ENCODE results near the gene MAN2A2.

GRCh38 chr15:90932660-90932991 is 29.5 kb downstream of the MAN2A2 start:
- no peak for TF ChIP-seq HDGF (IDR thresholded peaks at IDR 0.05; ENCODE audit: borderline replicate concordance)
- no peak for TF ChIP-seq SP1 (IDR thresholded peaks at IDR 0.05)
- no peak for TF ChIP-seq FOXK2 (IDR thresholded peaks at IDR 0.05)
- no peak for TF ChIP-seq FOXA1 (IDR thresholded peaks at IDR 0.05)
- no peak for TF ChIP-seq FOXM1 (IDR thresholded peaks at IDR 0.05; ENCODE audit: borderline replicate concordance)
- no peak for TF ChIP-seq ZNF384 (IDR thresholded peaks at IDR 0.05)

All from HEK293T (cell line).